GM21447 (cell line): ENCODE data around the gene PEDS1.
"Not testable (repeated sequence)": the region's sequence is repeated elsewhere in the genome, so short reads cannot be mapped to it uniquely, and the experiment has no call there.

Experiments used
- ATAC-seq: cut with Tn5 transposase; IDR thresholded peaks from one replicate; pipeline ENCODE4 v1.9.1; 2021; ENCODE audit not compliant: unreplicated experiment

PEDS1 gene

DNA sequence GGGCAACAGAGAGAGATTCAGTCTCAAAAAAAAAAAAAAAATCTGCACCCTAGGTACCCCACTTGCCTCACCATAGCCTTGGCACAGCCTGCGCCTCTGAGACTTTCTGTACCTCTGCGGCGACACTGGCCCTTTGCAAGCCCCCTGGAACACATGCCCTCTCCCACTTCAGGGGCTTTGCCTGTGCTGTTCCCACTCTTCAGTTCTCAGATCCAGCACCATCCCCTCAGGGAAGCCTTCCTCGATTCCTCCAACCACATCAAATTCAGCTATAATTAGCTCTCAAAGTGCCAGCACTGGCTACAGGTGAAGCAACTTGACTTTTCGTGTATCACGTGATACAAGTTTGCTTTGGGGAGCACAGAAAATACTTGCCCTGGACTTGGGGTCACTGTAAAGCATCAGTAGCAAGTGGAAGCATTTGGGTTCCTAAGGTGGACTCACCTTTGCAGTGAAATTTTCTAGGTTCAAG is 38.4 kb downstream of the PEDS1 start:
- no peak for ATAC-seq

DNA sequence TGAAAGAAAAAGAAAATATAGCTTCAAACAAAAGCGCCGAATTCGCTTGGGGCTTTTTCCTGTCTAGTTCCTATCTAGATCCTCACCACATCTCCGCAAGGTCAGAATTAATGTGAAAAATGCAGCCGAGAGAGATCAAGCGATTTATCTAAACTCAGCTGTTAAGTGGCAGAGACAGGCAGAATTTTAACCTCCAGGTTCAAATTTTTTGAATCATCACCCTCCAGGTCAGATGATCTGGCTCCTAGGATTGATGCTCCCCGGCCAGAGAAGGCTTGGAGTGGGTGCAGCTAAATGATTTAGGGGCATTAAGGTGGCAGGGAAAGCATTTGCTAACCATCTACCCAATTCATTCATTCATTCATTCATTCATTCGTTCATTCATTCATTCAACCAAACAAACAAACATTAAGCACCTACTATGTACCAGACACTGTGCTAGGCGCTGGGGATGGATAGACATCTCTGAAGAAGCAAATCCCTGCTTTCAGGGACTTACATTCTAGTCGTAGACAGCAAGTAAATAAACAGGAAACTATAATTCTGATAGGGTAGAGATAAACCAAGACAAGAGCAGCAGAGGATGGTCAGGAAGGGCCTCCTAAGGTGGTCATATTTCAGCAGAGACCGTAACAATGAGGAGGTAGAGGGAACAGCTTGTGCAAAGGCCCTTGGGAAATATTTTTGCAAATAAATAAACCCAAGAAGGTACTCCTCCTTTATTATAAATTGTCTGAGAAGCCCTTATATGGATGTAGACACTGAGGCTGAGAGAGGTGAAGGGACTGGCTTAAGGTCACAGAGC is 39.9 kb downstream of the PEDS1 start:
- ATAC-seq: no peak

DNA sequence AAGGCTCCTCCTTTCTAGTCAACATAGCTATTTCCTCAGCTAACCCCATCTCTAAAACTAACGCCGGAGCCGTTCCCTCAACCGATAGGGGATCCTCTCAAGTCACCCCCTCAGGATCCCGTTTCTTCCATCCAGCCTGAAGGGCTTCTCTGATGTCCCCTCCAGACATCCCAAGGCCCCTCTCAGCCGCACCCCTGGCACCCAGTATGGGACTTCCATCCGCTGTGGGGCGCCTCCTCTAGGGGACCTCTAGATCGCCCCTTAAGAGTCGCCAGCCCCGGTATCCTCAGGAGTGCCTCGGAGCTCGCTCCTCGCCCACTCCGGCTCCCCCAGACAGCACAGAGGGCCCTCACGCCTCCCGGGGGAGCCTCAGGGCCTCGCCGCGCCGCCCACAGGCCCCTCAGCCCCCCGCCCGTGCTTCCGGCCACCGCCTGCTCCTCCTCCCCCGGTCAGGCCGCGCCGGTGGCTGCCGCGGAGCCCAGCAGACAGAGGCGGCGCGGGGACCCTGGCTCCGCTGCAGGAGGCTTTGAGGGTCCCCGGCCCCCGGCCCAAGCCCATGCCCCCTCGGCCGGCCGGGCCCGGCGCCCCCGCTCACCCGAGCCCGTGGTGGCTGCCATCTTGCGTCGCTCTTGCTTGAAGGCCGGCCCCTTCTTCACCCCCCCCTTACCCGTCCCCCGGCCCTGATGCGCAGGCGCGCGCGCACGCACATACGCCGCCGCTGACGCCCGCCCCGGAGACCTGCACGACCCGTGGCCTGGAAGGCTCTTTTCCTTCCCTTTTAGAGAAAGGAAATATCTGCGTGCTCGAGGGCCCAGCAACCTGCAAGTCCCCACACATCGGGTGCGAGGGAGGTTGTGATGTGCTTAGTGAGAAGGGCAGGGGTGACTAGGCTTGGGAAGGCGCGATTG is 40.8 kb downstream of the PEDS1 start, which contains the start of gene UBE2V1:
Gene UBE2V1, minus strand, starts transcription at position 639 of the 908 bp plus-strand sequence. Its CDS starts 22 bp downstream, at position 617.
- peak; percentile 39 for ATAC-seq

DNA sequence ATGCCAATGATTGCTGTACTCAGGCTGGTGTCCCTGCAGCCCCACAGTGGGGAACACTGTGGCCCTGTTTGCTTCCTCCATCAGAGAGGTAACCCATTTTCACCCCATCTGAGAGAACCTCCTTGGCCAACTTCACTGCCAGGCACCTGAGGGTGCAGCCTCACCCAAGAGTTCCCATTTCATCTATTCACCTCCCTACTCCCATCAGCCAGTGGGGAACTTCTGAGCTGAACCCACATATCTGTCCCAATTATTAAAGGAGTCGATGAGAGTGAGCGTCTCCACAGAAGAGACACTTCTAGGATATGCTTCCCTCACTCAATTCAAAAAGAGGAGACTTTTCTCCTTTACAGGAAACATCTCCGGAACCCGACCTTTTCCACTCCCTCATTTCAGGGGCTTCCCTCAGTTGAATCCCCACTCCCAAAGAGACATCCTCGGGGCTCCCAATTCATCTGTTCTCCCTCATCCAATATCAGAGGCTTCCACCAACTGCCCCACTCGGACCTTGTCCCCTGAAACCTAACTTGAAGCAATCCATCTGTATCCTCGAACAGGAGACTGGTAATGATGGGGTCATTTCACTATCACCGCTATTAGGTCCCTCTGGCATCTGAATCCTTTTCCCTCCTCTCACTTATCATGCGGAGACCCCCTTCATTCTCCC is 41.6 kb downstream of the PEDS1 start:
- no peak for ATAC-seq

DNA sequence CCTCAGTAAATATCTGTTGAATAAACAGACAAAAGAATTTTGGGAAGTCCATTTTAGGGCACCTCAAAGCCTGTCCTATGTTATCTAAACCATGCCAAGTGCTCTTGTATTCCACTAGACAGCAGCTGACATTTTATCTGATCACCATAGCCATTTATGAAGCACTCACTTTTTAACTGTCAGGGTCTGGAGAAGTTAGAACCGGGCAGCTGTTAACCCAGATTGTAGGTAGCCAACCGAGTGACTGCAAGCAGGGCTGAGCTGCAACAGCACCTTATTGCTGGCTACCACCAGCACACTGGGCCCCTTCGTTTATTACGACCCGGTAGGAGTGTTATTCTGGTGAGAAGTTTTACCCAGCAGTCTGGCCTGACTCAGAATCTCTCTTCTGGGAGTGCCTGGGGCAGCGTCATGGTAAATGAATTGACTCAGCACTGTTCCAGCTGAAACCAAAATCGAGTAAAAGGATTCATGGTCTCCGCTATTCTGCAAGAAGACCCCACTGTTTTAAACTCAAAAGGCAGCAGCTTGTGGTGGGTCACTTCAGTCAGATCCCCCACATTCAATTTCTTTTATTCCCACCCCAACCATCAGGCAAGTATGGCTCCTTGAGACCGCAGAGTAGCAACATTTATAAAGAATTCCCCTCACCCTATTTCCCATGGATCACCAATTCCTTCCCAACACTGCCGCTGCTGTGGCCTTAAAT is 42.2 kb downstream of the PEDS1 start:
- no peak for ATAC-seq

DNA sequence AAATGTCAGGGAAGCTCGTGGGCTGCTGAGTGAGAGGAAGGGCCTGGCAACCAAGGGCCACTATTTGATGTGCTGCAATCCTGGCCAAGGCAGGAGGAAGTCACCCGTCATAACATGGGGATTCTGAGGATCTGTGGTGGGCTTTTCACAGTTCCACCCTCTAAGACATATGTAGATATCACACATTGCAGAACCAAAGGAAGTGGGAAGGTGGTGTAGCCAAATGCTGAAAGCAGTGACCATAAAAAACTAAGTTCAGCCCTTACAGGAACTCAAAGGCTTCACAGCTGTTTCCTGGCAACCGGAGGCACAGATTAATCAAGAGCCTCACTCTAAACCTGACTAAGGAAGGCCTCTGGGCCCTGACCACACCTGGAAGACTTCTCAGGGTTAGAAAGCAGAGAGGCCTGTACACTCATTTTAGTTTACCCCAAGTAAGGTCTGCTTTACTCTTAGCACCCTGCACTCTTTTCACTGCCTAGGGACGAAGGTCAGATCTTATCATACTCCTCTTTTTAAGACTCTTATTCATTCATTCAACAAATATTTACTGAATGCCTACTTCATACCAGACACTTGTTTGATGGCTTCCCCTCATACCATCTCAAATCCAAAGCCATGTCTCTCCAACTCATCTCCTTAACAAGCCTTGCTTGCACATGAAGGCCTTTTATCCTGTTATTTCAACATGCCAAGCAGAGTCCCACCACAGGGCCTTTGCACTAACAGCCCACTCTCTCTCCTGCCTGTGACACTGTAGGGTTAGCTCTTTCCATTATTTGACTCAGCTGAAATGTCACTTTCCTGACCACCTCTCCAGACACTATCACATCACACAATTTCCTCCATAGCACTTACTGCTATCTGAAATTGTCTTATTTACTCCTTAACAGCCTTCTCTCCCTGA is 43.1 kb downstream of the PEDS1 start:
- peak; percentile 52 for ATAC-seq

DNA sequence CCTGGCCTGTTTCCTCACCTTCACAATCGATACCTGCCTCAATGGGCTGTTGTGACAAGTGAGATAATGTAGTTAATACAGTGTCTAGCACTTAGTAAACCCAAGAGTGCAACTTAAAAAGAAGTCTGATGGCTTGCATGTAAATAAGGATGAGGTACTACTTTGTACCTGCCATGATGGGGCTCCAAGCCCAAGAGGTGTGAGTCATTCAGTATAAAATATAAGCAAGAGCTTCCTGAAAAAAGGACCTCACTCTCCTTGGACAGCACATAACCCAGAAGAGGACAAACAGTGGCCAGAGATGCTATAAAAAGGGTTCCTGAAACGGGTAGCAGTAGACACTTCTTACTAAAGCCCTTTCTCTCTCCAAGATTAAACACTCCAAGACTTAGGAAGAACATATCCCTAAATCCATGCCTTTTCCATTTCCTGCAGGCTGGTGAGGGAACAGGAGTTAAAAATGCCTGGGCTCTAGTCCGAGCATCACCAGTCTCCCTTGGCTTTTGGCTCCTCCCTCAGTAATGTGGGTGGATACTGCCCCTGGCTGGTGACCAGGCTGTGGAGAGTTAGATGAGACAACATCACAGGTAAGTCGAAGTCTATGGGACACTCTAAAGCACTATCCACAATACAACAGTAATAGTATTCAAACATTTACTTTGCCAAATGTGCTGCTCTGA is 44.8 kb downstream of the PEDS1 start:
- ATAC-seq: no peak

DNA sequence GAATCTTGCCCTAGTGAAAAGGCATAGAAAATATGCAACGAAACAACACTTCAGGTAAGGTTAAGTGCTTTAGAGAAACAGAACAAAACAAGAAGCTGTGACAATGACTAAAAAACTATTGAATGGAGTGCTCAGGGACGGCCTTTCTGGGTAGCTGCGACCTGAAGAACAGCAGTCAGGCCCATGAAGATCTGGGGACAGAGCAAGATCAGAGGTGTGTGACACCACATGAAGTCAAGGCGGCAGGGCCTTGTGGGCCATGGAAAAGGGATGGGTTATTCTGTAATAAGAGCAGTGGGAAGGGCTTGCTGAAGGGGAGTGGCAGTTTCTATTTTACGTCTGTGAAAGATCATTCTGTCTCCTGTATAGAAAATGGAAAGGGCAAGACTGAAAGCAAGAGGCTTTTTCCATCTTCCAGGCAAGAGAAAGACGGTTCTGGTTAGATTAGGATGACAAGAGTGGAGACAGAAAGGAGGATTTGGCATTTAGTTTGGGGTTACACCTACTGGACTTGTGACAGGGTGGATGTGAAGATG is 45.7 kb downstream of the PEDS1 start:
- no peak for ATAC-seq

DNA sequence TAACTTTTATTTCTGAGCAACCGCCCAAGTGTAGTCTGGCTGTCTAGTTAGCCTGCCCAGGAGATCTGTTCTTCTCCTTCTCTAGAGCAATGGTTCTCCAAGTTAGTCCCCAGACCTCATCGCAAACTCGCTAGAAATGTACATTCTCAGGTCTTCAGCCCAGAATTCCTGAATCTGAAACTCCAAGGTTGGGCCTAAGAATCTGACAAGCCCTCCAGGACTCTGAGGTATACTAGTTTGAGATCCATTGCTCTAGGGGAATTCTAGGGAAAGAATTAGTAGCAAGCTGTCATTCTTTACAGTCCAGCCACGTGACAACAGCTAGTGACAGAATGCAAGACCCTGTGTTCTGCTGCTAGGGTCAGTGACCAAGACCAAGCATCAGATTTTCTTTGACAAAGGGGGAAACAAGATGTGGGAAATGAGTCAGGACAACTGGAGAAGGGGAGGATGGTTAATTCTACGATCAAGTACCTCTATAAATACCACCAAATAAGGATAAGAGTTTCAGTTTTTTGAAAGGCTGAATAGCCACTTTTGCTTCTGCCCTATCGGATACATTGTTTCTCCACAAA is 46.4 kb downstream of the PEDS1 start:
- ATAC-seq: no peak

DNA sequence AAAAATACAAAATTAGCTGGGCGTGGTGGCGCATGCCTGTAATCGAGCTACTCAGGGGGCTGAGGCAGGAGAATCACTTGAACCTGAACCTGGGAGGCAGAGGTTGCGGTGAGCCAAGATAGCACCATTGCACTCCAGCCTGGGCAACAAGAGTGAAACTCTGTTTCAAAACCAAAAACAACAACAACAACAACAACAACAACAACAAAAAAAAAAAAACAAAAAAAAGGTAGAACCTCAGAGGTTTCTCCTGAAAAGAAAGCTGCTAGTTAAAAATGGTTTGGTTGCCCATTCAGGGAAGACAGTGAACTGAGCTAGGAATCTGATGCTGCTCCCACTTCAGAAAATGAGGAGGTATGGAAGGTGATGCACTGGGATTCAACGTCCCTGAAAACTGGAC is 46.9 kb downstream of the PEDS1 start:
- not testable (repeated sequence) for ATAC-seq
